Body of pancreas (tissue), 4 donors: ENCODE measurements around the gene VSTM4.

Source experiments
- POLR2A ChIP-seq, 3 donors: fragments of 450-650 bp; IDR thresholded peaks; one replicate each; pipeline ENCODE4 v1.6.1; 2016; ENCODE audit warnings: antibody characterized with exemption in 3 of 3, mild to moderate bottlenecking in 2 of 3
- TF ChIP-seq, protein P1 (sequence below), 7 experiments: fragments of 450-650 bp in 4 of 7; fragments of 200-600 bp in 3 of 7; sonication (generic) in 3 of 7; IDR thresholded peaks; one replicate each; pipeline ENCODE4 v1.5.1; 2016 to 2019; ENCODE audit warnings: antibody characterized with exemption in 7 of 7

DNA sequence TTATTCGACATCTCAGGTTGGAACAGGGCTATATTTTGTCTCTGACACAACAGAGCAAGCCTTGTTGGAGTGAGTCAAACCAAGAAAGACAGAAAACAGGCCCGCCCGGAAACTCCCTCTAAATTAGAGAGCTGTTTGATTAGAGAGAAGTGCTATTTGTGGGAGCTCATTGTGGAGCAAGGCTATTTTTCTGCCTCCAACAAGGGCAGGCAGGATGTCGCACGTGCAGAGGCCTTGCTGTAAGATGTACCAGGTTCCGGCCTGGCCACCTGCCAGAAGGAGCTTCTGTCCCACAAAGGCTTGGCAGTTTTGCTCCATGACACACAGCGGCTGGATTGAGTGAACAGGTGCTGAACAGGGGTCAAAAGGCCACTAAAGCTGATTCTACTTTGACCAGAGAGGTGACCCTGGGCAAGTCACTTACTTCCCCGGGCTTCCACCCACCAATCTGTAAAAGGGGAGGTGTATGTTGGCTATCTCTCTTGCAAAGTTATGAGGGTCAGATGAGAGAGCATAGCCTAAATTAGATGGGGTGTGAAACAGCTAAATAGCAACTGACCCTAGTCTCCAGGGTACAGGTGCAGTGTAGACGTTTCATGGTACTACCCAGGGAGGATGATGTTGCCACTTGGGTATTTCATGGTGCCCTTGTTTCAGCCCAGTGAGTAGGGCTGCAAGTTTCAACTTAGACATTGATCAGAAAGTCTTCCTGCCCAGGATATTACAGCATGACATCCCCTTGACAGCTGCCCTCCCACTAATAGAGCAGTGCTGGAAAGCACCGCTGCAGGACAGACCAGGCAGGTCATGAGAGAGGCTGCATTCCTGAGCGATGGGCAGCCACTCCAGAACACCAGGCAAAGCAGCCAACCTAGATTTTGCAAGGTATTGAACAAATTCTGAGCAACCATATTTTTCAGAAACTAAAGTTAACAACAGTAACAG lies 62.0 kb downstream of the VSTM4 start:
- TF ChIP-seq, protein P1, sequence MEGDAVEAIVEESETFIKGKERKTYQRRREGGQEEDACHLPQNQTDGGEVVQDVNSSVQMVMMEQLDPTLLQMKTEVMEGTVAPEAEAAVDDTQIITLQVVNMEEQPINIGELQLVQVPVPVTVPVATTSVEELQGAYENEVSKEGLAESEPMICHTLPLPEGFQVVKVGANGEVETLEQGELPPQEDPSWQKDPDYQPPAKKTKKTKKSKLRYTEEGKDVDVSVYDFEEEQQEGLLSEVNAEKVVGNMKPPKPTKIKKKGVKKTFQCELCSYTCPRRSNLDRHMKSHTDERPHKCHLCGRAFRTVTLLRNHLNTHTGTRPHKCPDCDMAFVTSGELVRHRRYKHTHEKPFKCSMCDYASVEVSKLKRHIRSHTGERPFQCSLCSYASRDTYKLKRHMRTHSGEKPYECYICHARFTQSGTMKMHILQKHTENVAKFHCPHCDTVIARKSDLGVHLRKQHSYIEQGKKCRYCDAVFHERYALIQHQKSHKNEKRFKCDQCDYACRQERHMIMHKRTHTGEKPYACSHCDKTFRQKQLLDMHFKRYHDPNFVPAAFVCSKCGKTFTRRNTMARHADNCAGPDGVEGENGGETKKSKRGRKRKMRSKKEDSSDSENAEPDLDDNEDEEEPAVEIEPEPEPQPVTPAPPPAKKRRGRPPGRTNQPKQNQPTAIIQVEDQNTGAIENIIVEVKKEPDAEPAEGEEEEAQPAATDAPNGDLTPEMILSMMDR (IDR thresholded peaks at IDR 0.05) = no peak
- TF ChIP-seq POLR2A (IDR thresholded peaks at IDR 0.05) = no peak
